Glomerular endothelial cell (primary cell): ENCODE results near the gene PSG3. TPM values are rescaled to one million over a fixed set of nuclear protein-coding genes. Genes with fewer than 3 reads are reported as not detected.
"Not testable (repeated sequence)": the region's sequence is repeated elsewhere in the genome, so short reads cannot be mapped to it uniquely, and the experiment has no call there.

Source experiments
- DNase-seq: peaks from one replicate; pipeline ENCODE4 v3.0.0-alpha.2; 2011; ENCODE audit warnings: low read depth, low spot score; ENCODE audit errors: extremely low read depth
- total RNA-seq: library from RNA; depleted of rRNA; stranded (reverse); fragments of >200 nt; gene quantifications from 2 replicates; pipeline ENCODE4 v1.2.3, GENCODE V29; 2015

Gene PSG3
- 0.29 TPM in 1 of 2 replicates, not detected in the other for total RNA-seq

DNA sequence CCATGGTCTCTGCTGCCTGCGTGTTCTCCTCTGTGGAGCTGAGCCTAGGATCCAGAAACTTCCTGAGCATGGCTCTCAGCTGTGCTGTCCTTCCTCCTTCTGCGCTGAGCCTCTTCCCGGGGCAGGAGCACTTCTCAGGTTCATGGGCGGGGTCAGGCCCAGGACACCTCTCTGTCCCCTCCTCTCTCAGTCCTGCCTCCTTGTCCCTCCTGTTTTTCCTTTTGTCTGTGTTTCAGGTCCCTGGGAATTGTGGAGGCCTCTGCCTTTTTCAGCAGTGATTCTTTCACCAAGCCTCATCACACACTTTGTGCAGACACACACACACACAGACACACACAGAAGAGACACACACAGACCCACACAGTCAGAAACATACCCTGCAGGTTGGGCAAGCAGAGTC, at the start of gene PSG3:
PSG3 (minus strand) TSS at position 101 of the 400 bp plus-strand sequence; CDS start at position 4, 97 bp downstream.
- not testable (repeated sequence) for DNase-seq

DNA sequence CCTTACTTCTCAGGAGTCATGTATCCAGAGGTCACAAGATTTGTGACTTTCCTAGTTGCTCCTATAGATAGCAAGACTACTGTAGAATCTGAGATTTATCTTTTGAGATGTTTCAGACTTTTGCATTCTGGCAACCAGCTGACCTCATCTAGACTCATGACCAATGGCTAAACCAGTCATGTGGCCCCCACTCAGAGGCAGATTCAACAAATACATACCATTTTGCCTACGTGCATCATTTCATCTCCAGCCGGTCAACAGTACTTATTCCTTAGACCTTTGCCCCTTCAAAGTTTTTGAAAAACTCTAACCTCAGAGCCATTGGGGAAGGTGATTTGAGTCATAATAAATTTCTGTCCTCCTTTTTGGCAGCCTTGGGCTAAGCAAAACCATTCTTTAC, 48.5 kb upstream of the PSG3 start:
- not testable (repeated sequence) for DNase-seq

DNA sequence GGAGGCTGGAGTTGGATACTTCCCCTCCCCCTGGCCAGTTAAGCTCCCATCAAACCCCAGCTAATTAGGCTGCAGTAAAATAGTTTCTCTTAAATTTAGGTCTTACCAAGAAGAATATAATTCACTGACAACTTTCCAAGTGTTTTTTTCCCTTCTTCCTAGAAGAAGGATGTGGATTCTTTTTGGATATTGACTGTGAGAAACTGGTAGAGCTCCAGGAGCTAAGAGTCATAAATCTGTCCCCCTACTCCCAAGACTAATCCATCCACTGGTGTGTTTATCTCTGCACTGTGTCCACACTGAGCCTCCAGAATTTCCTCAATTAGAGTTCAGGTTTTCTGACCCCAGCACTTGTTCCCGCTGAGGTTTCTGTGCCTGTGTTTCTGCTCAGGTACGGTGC, 47.5 kb upstream of the PSG3 start:
- not testable (repeated sequence) for DNase-seq

DNA sequence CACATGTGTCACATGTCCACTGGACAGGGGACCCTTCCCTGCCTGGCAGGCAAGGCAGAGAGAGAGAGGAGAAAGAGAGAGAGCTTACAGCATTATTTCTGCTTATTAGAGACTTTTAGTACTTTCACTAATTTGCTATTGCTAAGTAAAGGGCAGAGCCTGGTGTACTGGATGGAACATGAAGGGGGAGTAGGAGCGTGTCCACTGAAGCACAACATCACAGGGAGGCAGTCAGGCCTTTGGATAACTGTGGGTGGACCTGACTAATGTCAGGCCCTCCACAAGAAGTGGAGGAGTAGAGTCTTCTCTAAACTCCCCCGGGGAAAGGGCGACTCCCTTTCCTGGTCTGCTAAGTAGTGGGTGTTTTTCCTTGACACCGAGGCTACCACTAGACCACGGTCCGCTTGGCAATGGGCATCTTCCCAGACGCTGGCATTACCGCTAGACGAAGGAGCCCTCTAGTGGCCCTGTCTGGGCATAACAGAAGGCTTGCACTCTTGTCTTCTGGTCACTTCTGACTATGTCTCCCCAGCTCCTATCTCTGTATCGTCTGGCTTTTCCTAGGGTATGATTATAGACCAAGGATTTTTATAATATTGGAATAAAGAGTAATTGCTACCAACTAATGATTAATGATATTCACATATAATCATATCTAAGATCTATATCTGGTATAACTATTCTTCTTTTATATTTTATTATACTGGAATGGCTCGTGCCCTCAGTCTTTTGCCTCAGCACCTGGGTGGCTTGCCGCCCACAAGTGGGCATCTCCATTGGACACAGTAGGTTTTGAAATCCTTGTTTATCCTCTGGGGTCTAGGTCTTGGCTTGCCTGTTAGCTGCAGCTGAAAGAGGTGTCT, 36.7 kb upstream of the PSG3 start:
- not testable (repeated sequence) for DNase-seq

DNA sequence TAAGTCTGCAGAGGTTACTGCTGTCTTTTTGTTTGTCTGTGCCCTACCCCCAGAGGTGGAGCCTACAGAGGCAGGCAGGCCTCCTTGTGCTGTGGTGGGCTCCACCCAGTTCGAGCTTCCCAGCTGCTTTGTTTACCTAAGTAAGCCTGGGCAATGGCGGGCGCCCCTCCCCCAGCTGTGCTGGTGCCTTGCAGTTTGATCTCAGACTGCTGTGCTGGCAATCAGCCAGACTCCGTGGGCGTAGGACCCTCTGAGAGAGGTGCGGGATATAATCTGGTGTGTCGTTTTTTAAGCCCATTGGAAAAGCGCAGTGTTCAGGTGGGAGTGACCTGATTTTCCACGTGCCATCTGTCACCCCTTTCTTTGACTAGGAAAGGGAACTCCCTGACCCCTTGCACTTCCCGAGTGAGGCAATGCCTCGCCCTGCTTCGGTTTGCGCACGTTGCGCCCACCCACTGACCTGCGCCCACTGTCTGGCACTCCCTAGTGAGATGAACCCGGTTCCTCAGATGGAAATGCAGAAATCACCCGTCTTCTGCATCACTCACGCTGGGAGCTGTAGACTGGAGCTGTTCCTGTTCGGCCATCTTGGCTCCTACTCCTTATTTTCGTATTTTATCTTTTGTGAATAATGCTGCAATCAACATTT, 34.4 kb upstream of the PSG3 start:
- not testable (repeated sequence) for DNase-seq

DNA sequence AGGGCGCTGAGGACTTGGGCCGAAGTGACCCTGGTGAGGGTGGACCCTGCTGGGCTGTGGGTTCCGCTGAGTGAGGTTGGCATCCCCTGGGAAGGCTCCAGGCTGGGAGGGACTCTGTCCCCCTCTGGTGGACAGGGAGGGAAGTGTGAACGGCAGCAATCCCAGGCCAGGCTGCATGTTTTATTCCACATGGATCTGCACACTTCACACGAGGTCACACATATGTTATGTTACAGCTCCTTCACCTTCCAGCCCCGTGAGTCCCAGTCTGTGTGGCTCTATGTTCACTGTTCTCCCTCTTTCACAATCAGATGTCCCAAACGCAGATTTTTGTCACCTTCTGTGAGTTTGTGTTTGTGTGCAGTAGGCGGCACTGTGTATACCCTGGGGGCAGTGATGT, 27.0 kb upstream of the PSG3 start:
- not testable (repeated sequence) for DNase-seq

DNA sequence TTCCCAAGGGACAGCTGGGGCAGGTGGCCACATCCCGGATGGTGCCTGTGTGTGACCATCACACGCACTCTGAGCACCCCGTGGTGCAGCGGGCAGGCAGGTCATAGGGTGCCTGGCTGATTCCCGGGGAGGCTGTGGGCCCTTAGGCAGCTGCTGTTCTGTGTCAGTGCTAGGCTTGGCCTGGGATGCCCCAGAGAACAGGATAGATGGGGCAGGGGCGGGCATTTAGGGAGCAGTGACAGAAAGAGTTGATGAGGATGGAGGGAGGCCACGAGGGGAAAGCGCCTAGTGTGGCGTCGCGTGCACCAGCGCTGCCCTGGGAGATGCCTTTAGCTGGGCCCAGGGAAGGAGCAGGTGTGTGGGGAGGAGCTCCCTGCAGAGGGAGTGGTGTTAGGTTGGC, 26.6 kb upstream of the PSG3 start:
- not testable (repeated sequence) for DNase-seq

DNA sequence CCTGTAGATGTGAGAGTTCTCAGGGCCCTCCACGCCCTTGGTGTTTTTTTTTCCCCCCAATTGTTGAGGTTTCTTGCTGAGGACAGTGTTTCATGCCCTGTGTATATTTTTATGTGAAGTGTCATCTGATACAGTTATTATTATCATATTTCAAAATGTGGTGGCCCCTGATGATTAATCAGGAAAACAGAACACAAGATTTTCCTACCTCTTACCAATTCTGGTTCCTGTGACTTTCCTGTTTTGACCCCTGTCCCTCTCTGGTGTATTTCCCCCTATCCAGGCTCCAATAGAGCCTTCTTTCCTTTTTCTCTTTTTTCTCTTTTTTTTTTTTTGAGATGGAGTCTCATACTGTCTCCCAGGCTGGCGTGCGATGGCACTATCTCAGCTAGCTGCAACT, 24.6 kb upstream of the PSG3 start:
- no peak for DNase-seq

DNA sequence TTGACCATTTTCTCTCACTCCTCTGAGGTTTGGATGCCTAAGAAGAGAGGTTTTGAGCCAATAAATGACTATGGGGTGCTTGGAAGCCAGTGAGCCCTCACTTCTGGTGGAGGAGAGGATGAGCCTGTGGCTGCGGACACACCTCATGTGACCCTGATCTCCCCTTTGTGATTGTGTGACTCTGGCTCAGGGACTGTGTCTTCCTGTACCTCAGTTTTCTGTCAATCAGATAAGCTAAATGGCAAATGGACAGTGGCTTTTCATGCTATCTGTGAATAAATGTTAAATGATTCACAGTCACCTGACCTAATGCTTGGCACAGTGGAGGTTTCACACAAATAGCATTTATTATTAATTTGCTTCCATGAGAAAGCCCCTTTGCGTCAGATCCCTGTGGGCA, 22.5 kb upstream of the PSG3 start:
- no peak for DNase-seq

DNA sequence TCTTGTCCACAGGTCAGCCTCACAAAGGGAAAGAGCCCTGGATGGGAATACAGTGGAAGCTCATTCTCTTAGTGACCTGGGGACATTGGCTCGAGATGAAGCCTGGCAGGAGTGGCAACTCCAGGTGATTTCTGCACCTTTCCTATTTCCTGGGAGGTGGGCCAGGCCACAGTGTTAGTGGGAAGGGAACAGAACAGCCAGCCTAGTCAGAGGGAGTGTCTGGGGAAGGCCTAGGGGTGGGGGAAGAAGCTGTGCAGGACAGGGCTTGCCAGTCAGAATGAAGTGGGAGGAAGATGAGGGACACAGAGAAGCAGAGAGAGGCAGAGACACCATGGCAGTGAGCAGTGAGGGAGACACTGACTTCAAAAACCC, 21.6 kb upstream of the PSG3 start:
- DNase-seq = not testable (repeated sequence)

DNA sequence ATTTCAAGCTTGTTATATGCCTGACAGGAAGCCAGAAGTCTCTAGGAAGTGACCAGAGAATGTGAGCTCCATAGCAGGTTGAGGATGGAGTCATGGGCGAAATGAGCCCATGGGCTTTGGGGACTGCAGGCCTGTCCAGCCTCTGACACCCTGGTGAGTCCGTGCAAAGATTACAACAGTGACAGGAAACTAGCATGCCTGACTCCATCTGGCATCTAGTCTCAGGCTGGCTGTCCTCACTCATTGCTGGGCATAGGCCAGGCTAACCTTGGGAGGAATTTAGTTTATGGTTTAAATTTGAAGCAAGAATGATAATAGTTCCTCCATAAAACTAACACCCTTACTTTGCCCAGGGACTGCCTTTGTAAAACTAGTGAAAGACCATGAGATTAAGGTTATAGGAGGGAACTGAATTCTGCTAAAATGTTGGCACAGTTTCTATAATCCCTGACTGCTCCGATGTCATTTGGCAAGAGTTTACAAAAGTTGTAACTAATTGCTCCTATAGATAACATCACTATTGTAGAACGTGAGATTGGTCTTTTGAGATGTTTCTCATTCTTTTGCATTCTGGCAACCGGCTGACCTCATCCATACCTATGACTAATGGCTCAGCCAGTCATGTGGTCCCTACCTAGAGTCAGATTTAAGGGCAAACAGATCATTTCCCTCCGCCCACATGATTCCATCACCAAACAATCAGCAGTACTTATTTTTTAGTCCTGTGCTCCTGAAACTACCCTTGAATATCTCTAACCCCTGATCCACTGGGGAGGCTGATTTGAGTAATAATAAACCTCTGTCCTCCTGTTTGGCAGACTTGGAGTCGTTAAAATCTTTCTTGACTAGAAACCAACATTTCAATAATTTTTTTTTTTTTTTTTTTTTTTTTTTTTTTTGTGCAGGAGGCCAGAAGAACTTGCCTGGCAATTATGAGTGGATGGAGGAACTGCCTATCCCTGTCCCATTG, 21.0 kb upstream of the PSG3 start:
- DNase-seq = peak; percentile 29

DNA sequence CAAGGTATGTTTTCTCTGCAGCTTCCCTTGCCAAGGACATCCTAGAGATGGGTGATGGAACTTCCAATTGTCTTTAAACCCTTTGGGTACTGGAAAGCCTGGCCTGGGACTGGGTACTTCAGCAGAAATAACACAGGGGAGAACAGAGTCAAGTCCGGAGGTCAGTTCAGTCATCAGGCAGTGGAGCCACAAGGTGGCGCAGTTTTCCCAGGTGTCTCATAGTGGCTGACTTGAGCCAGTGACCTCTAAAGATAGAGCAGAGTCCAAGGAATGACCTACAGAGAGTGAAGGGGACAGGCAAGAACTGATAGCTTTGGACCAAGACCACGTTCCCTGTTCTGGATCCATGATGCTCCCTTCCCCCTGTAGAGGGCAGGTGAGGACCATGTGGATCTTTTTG, 18.4 kb upstream of the PSG3 start:
- not testable (repeated sequence) for DNase-seq

DNA sequence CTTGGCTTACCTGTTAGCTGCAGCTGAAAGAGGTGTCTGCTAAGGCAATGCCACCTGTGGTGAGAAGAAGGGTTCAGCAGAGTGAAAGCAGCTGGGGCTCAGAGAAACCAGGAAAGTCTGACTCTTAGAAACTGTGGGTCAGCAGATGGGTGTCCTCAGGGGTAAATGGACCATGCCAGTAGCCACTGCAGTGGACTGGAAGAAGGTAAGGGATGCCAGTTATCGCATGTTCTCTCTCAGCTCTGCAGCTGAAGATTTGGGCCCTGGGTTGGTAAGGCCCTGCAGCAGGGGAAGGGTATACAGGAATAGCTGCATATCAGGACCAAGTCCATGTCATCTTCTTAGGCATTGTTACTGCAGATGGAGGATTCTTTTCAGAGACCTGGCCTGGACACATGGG, 12.0 kb upstream of the PSG3 start:
- not testable (repeated sequence) for DNase-seq

DNA sequence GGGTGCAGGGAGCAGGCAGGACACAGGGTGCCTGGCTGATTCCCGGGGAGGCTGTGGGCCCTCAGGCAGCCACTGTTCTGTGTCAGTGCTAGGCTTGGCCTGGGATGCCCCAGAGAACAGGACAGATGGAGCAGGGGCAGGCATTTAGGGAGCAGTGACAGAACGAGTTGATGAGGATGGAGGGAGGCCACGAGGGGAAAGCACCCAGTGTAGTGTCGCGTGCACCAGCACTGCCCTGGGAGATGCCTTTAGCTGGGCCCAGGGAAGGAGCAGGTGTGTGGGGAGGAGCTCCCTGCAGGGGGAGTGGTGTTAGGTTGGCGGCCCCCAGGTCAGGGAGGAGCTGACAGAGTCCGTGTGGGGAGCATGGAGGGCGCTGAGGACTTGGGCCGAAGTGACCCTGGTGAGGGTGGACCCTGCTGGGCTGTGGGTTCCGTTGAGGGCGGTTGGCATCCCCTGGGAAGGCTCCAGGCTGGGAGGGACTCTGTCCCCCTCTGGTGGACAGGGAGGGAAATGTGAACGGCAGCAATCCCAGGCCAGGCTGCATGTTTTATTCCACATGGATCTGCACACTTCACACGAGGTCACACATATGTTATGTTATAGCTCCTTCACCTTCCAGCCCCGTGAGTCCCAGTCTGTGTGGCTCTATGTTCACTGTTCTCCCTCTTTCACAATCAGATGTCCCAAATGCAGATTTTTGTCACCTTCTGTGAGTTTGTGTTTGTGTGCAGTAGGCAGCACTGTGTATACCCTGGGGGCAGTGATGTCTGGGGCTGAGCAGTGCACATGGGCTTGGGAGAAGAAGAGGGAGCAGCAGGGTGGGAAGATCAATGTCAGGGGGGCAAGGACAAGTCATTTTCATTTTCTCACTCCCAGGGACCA, 1.7 kb upstream of the PSG3 start:
- not testable (repeated sequence) for DNase-seq

DNA sequence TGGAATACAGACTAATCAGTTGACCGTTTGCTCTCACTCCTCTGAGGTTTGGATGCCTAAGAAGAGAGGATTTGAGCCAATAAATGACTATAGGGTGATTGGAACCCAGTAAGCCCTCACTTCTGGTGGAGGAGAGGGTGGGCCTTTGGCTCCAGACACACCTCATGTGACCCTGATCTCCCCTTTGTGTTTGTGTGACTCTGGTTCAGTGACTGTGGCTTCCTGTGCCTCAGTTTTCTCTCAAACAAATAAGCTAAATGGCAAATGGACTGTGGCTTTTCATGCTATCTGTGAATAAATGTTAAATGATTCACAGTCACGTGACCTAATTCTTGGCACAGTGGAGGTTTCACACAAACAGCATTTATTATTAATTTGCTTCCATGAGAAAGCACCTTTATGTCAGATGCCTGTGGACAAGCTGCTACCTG, 2.7 kb downstream of the PSG3 start:
- not testable (repeated sequence) for DNase-seq

DNA sequence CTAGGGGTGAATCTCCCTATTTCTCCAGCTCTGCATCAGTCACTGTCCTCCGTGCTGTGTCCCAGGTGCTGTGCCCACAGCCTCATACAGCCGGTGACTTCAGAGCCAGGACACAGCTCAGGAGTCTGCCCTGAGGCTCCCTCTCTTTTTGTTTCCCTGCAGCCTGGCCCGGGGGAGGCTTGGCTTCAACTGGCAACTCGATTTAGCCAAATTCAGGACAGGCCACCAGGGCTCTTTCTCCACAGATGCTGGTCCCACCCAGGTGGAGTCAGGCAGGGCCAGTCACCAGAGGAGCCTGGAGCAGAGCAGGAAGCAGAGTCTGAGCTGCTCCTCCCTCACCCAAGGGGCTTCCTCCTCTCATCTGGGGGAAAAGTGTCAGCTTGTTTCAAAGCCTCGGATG, 11.9 kb downstream of the PSG3 start:
- not testable (repeated sequence) for DNase-seq

DNA sequence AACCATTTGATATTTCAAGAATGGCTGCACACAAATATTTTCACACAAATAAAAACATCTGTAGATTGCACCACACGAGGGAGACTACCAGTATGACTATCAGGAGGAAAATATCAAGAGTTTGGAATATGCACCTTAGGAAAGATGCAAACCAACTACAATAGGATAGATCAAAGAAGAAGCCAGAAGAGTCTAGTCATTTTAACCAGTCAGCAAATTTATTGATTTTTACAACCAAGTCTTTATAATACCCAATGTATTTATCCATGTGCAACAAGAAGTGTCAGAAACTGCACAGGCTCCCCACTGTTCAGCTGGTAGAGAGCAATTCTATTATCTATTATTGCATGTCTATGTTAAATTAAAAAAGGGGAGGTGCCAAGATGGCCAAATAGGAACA, 26.3 kb downstream of the PSG3 start:
- DNase-seq = not testable (repeated sequence)

DNA sequence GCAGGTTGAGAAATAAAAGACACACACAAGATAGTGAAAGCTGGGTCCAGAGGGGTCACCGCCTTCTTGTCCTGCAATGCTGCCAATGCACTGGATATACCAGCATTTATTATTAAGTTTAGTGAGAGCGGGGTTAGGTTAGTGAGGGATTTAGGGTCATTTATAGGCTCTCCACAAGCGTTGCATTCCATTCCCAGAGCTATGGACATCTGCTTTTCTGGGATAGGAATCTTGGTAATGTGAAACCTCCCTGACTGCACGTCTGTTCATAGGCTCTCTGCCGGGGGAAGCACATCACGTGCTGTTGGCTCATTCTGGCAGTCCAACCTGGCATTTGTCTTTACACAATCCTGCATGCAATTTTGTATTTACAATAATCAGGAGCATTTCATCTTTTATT, 27.5 kb downstream of the PSG3 start:
- DNase-seq = not testable (repeated sequence)

DNA sequence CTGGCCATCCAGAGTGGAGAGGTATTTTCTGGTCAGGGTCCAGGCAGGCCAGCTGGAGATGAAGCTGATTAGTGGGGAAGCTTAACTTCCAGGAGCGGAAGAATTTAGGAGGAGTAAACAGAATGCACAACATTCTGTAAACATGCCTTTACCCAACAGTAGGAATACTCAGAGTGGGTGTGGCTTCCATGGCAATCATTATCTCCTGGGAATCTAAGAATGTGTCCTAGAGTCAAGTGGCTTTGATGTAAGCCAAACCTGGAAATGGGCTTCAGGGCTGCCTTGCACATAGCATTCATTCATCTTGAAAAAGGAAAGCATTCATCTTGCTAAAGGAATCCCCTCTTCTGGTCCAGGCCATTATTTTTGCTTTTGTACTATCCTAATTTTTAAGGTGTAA, 29.3 kb downstream of the PSG3 start:
- not testable (repeated sequence) for DNase-seq

DNA sequence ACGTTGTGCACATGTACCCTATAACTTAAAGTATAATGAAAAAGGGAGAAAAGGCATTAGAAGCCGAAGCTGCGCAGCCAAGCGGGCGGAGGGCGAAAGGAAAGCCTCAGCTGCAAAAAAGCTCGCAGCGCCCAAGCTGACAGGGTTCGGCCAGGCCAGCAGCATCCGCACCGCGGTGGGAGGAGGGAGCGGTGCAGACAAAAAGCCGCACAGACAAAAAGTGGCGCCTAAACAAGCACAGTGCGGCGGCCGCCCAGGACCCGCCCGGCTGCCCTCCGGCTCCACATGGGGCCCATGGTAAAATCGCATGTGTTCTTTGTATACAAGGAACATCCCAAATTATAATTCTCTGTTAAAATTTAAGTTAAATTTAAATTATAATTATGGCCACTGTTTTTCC, 42.4 kb downstream of the PSG3 start:
- DNase-seq = no peak
